HUDEP-2 (cell line): ENCODE data around the gene KSR2.
"Not testable (repeated sequence)": the region's sequence is repeated elsewhere in the genome, so short reads cannot be mapped to it uniquely, and the experiment has no call there.

ENCODE experiments used
- DNase-seq, 76 experiments: peaks; one replicate each; lab custom pipeline; 2025; ENCODE audit not compliant: unreplicated experiment in 76 of 76; lab: John Stamatoyannopoulos, UW

The KSR2 gene

GRCh38 chr12:117892441-117892840 is 76.3 kb downstream of the KSR2 start:
- no peak for DNase-seq

GRCh38 chr12:117891265-117891664 is 77.5 kb downstream of the KSR2 start:
- DNase-seq: not testable (repeated sequence)

GRCh38 chr12:117890644-117891043 is 78.1 kb downstream of the KSR2 start:
- no peak for DNase-seq

GRCh38 chr12:117890137-117890536 is 78.7 kb downstream of the KSR2 start:
- peak in 1 of 76 experiments; percentile 9 for DNase-seq

- DNase-seq: no peak
Observed at GRCh38 chr12:117889098-117889497, 79.7 kb downstream of the KSR2 start.

- peak in 3 of 76 experiments; percentile 3 to 23 (median 9) for DNase-seq
Observed at GRCh38 chr12:117885211-117885610, 83.6 kb downstream of the KSR2 start.

GRCh38 chr12:117884161-117884560 is 84.6 kb downstream of the KSR2 start:
- DNase-seq: no peak

- no peak for DNase-seq
Observed at GRCh38 chr12:117882603-117883184, 86.1 kb downstream of the KSR2 start.

- no peak for DNase-seq
Observed at GRCh38 chr12:117882181-117882580, 86.6 kb downstream of the KSR2 start.

- DNase-seq: no peak
Observed at GRCh38 chr12:117881517-117881916, 87.3 kb downstream of the KSR2 start.

- no peak for DNase-seq
Observed at GRCh38 chr12:117878605-117879004, 90.2 kb downstream of the KSR2 start.

- no peak for DNase-seq
Observed at GRCh38 chr12:117876436-117876816, 92.4 kb downstream of the KSR2 start.

- DNase-seq: no peak
Observed at GRCh38 chr12:117875744-117876435, 92.9 kb downstream of the KSR2 start.

GRCh38 chr12:117874842-117875434 is 93.9 kb downstream of the KSR2 start:
- DNase-seq: peak in 45 of 76 experiments; percentile 3 to 66 (median 20)

- DNase-seq: not testable (repeated sequence)
Observed at GRCh38 chr12:117874198-117874597, 94.6 kb downstream of the KSR2 start.

GRCh38 chr12:117872546-117873169 is 96.1 kb downstream of the KSR2 start:
- no peak for DNase-seq

- no peak for DNase-seq
Observed at GRCh38 chr12:117869551-117869950, 99.2 kb downstream of the KSR2 start.

- DNase-seq: no peak
Observed at GRCh38 chr12:117867348-117867747, 101.4 kb downstream of the KSR2 start.

GRCh38 chr12:117865505-117865904 is 103.3 kb downstream of the KSR2 start:
- DNase-seq: no peak

GRCh38 chr12:117863002-117863709 is 105.6 kb downstream of the KSR2 start:
- no peak for DNase-seq

- no peak for DNase-seq
Observed at GRCh38 chr12:117861691-117862090, 107.1 kb downstream of the KSR2 start.
